A549 (cell line): ENCODE measurements around the gene PTPN23. TPM values are rescaled to one million over a fixed set of nuclear protein-coding genes. Genes with fewer than 3 reads are reported as not detected.

Source experiments
- ATAC-seq, 2 experiments: fragments of 200-7000 bp in 1 of 2; fragments of >200 bp in 1 of 2; cut with Nextera tagmentation in 1 of 2; cut with Tn5 transposase in 1 of 2; 3 replicates each; pipeline versions ENCODE4 v1.8.0 to v1.9.1; 2018 to 2020; ENCODE audit warnings: mild to moderate bottlenecking in 1 of 2, moderate library complexity in 1 of 2
- CTCF ChIA-PET: fragments of 300-600 bp; sonication (Branson Sonifier 250); formaldehyde crosslinking; extraction: SDS; loops from one replicate; lab custom pipeline; 2021; ENCODE audit warnings: antibody characterized with exemption, inconsistent platforms; lab: Yijun Ruan, JAX
- POLR2A ChIA-PET: fragments of 350-600 bp; formaldehyde crosslinking; extraction: SDS; loops from one replicate; lab custom pipeline; 2021; ENCODE audit warnings: antibody characterized with exemption, inconsistent platforms; lab: Yijun Ruan, JAX
- DNase-seq, 2 experiments: peaks; one replicate each; pipeline versions ENCODE4 v3.0.0 to v3.0.0-alpha.2; 2011 to 2016; ENCODE audit warnings: low read depth in 1 of 2, low spot score in 1 of 2
- FAIRE-seq: peaks from 2 replicates; lab custom pipeline; 2011; peaks lifted over from hg19 to GRCh38; lab: Jason Lieb, UNC
- H3K27ac ChIP-seq, 2 experiments: fragments of >200 bp; sonication (Bioruptor Twin); formaldehyde crosslinking; 3 replicates each; pipeline ENCODE4 v1.5.1; 2016 to 2017
- H3K4me1 ChIP-seq: fragments of >200 bp; sonication (Bioruptor Twin); formaldehyde crosslinking; 3 replicates; pipeline ENCODE4 v1.6.1; 2016
- H3K4me2 ChIP-seq: fragments of >200 bp; sonication (Bioruptor Twin); formaldehyde crosslinking; 3 replicates; pipeline ENCODE4 v1.6.1; 2016
- H3K4me3 ChIP-seq: fragments of >200 bp; sonication (Bioruptor Twin); formaldehyde crosslinking; 3 replicates; pipeline ENCODE4 v1.5.1; 2016
- H3K9me3 ChIP-seq: fragments of >200 bp; sonication (Bioruptor Twin); formaldehyde crosslinking; 3 replicates; pipeline ENCODE4 v1.6.1; 2016
- ATOH8 ChIP-seq: fragments of 250-450 bp; sonication (Bioruptor Pico); IDR thresholded peaks from 2 replicates; pipeline ENCODE4 v1.5.0; 2020; ENCODE audit warnings: low read depth, mild to moderate bottlenecking, moderate library complexity
- BCL3 ChIP-seq: fragments of >200 bp; sonication (Bioruptor Twin); formaldehyde crosslinking; IDR thresholded peaks from 3 replicates; pipeline ENCODE4 v1.6.1; 2016
- CBX8 ChIP-seq: fragments of 200-600 bp; sonication (generic); IDR thresholded peaks from 2 replicates; pipeline ENCODE4 v1.6.1; 2016
- EHF ChIP-seq: fragments of 250-450 bp; sonication (Bioruptor Pico); IDR thresholded peaks from 2 replicates; pipeline ENCODE4 v1.5.0; 2020; ENCODE audit warnings: mild to moderate bottlenecking
- ELK1 ChIP-seq: fragments of 150-350 bp; IDR thresholded peaks from 2 replicates; pipeline ENCODE4 v1.6.1; 2014; ENCODE audit warnings: low read depth, mild to moderate bottlenecking, low read length
- EP300 ChIP-seq, 2 experiments: fragments of >200 bp; sonication (Bioruptor Twin); formaldehyde crosslinking; IDR thresholded peaks; 2 replicates in 1 of 2; 3 replicates in 1 of 2; pipeline ENCODE4 v1.6.1; 2016 to 2017
- ESRRA ChIP-seq: fragments of 150-350 bp; IDR thresholded peaks from 2 replicates; pipeline ENCODE4 v1.6.1; 2014; ENCODE audit warnings: mild to moderate bottlenecking, low read length, borderline replicate concordance
- FOSB ChIP-seq: fragments of 250-450 bp; sonication (Bioruptor Pico); IDR thresholded peaks from 2 replicates; pipeline ENCODE4 v1.5.0; 2020; ENCODE audit warnings: mild to moderate bottlenecking, moderate library complexity
- FOXS1 ChIP-seq: fragments of 250-450 bp; sonication (Bioruptor Pico); IDR thresholded peaks from 2 replicates; pipeline ENCODE4 v1.5.0; 2020; ENCODE audit warnings: mild to moderate bottlenecking, moderate library complexity
- HMGXB4 ChIP-seq: fragments of 250-450 bp; sonication (Bioruptor Pico); IDR thresholded peaks from 2 replicates; pipeline ENCODE4 v1.5.0; 2021; ENCODE audit warnings: mild to moderate bottlenecking, moderate library complexity, borderline replicate concordance
- HOXA7 ChIP-seq: fragments of 250-450 bp; sonication (Bioruptor Pico); IDR thresholded peaks from 2 replicates; pipeline ENCODE4 v1.5.0; 2020; ENCODE audit warnings: mild to moderate bottlenecking, moderate library complexity
- HOXB13 ChIP-seq: fragments of 250-450 bp; sonication (Bioruptor Pico); IDR thresholded peaks from 2 replicates; pipeline ENCODE4 v1.5.0; 2020; ENCODE audit warnings: low read depth, mild to moderate bottlenecking, moderate library complexity
- MAFK ChIP-seq: fragments of 450-650 bp; IDR thresholded peaks from 2 replicates; pipeline ENCODE4 v1.6.1; 2014; ENCODE audit not compliant: partially characterized antibody
- MAX ChIP-seq: IDR thresholded peaks from 2 replicates; pipeline ENCODE4 v1.6.1; 2012
- NFE2L2 ChIP-seq: fragments of 150-350 bp; conservative IDR thresholded peaks from 2 replicates; pipeline ENCODE4 v1.6.1; 2014; ENCODE audit warnings: low read length
- NR3C1 ChIP-seq: fragments of >200 bp; sonication (Bioruptor Twin); formaldehyde crosslinking; IDR thresholded peaks from 3 replicates; pipeline ENCODE4 v1.6.1; 2017
- POLR2A ChIP-seq: IDR thresholded peaks from 2 replicates; pipeline ENCODE4 v1.6.1; 2012; ENCODE audit warnings: mild to moderate bottlenecking, low read length
- RARB ChIP-seq: fragments of 250-450 bp; sonication (Bioruptor Pico); IDR thresholded peaks from 2 replicates; pipeline ENCODE4 v1.8.0; 2021; ENCODE audit warnings: mild to moderate bottlenecking, moderate library complexity
- RCOR1 ChIP-seq: fragments of 150-350 bp; IDR thresholded peaks from 2 replicates; pipeline ENCODE4 v1.6.1; 2014; ENCODE audit warnings: antibody characterized with exemption, low read length, low read depth
- SREBF2 ChIP-seq: fragments of 450-650 bp; IDR thresholded peaks from 2 replicates; pipeline ENCODE4 v1.6.1; 2014; ENCODE audit warnings: mild to moderate bottlenecking, moderate library complexity
- USF2 ChIP-seq: fragments of 450-650 bp; IDR thresholded peaks from 2 replicates; pipeline ENCODE4 v1.6.1; 2014; ENCODE audit warnings: antibody characterized with exemption
- ZNF302 ChIP-seq: fragments of 250-450 bp; sonication (Bioruptor Pico); IDR thresholded peaks from 2 replicates; pipeline ENCODE4 v1.9.0; 2021; ENCODE audit warnings: inconsistent platforms, mild to moderate bottlenecking, moderate library complexity
- ZSCAN20 ChIP-seq: fragments of 250-450 bp; sonication (Bioruptor Pico); IDR thresholded peaks from 2 replicates; pipeline ENCODE4 v1.8.0; 2022; ENCODE audit warnings: mild to moderate bottlenecking, moderate library complexity
- WGBS: methylation state at CpG from one replicate; pipeline ENCODE4 v1.1.6; 2017; ENCODE audit errors: missing lambda C conversion rate; 5-methylcytosine and 5-hydroxymethylcytosine counted together
- polyA plus RNA-seq, 4 experiments: library from polyadenylated mRNA; depleted of rRNA in 3 of 4; stranded (reverse); fragments of >200 nt; fragmentation: RNase III in 1 of 4; extraction: RNeasy Plus Mini Kit Qiagen cat#74134 plus additional on column Dnase treatment in 1 of 4; gene quantifications; 2 replicates in 3 of 4; 3 replicates in 1 of 4; pipeline ENCODE4 v1.2.3, GENCODE V29; 2011 to 2017

PTPN23 gene
- polyA plus RNA-seq, 2 of the 4 experiments (the other 2 are of a cell fraction) = 1.5 to 16.8 TPM

GRCh38 chr3:47431225-47431624, 50.4 kb downstream of the PTPN23 start:
- no peak overlapping the region for H3K4me3 ChIP-seq
- WGBS = 94% methylated on average over 3 of the region's 3 CpGs
- FAIRE-seq = no peak
- CTCF ChIA-PET = interaction anchor here (3.6 kb wide), 1 partner anchor 11 kb away, joined by 24 read pairs; no protein-coding TSS in a partner anchor
- H3K4me2 ChIP-seq = no peak overlapping the region
- H3K9me3 ChIP-seq = no peaks in the 10 kb centered on the region
- TF ChIP-seq ESRRA (no peak), ATOH8 (CRISPR knock-in tag) (no peak), MAX (no peak), MAFK (no peak), FOSB (CRISPR knock-in tag) (no peak), NR3C1 (no peak), ELK1 (no peak), USF2 (no peak), POLR2A (no peak)
- DNase-seq = no peak
- POLR2A ChIA-PET = no interaction called here
- no peak overlapping the region for H3K27ac ChIP-seq
- ATAC-seq = no peak
- H3K4me1 ChIP-seq = no peaks in the 10 kb centered on the region

- CTCF ChIA-PET = interaction anchor here (0.5 to 2.8 kb wide), 5 partner anchors 11 to 984 kb away, joined by 3 to 7 read pairs (median 4); no protein-coding TSS in a partner anchor
- FAIRE-seq = no peak
- Histone ChIP-seq H3K9me3 (no peaks in the 10 kb centered on the region), H3K4me3 (no peak overlapping the region), H3K4me2 (no peak overlapping the region)
- POLR2A ChIA-PET = no interaction called here
- TF ChIP-seq EHF (no peak), NR3C1 (no peak), RARB (CRISPR knock-in tag) (no peak), HMGXB4 (CRISPR knock-in tag) (no peak), BCL3 (no peak), RCOR1 (no peak), ZNF302 (no peak), NFE2L2 (no peak), EP300 (IDR thresholded peaks at IDR 0.05) (no peak), ZSCAN20 (CRISPR knock-in tag) (no peak), HOXB13 (CRISPR knock-in tag) (no peak), SREBF2 (no peak), CBX8 (no peak), MAFK (no peak), HOXA7 (no peak), FOXS1 (no peak)
- TF ChIP-seq, all 56 proteins: peak for 0
- no peak for ATAC-seq
- Histone ChIP-seq H3K4me1 (no peaks in the 10 kb centered on the region), H3K27ac (no peak overlapping the region)
- 100% methylated on average over 2 of the region's 2 CpGs for WGBS
- DNase-seq = no peak
Observed at GRCh38 chr3:47432673-47433072, 51.9 kb downstream of the PTPN23 start.
